T1000 (cell line): ENCODE data around the gene POU6F1.

Source experiments
- DNase-seq: peaks from one replicate; lab custom pipeline; 2025; ENCODE audit warnings: mixed read lengths; lab: John Stamatoyannopoulos, UW

Gene POU6F1

DNA sequence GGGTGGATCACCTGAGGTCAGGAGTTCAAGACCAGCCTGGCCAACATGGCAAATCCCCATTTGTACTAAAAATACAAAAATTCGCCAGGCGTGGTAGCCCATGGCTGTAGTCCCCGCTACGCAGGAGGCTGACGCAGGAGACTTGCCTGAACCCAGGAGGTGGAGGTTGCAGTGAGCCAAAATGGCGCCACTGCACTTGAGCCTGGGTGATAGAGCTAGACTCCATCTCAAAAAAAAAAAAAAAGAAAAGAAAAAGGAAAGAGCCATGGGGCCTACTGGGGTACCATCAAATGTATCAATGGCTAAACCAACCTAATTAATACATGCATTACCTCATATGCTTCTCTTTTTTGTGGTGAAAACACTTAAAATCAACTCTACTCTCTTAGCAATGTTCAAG is 55.6 kb downstream of the POU6F1 start:
- DNase-seq, result no peak

DNA sequence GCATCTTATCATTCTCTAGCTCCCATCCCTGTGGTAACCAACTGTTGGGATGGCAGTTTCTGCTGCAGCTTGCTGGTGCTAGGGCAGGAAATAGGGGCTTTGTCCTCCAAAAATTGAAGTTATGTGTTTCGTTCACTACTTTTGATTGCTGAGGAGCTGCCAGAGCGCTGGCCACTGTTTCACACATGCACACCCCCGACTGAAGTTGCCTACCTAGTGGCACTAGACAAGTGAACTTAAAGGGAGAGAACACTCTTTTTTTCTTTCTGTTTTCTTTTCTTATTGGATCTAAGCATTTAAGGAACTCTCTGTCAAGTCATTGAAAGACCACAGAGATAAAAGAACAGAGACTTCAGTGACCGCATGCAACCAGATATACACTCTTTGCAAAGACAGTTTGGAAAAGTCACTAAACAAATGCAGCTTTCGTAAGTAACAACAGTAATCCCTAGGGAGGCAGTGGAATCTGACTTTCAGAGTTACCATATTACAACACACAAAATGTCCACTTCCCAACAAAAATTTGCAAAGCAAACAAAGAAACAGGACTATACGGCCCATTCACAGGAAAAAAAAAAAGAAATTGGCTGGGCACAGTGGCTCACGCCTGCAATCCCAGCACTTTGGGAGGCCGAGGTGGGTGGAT is 56.9 kb downstream of the POU6F1 start:
- DNase-seq, result no peak

DNA sequence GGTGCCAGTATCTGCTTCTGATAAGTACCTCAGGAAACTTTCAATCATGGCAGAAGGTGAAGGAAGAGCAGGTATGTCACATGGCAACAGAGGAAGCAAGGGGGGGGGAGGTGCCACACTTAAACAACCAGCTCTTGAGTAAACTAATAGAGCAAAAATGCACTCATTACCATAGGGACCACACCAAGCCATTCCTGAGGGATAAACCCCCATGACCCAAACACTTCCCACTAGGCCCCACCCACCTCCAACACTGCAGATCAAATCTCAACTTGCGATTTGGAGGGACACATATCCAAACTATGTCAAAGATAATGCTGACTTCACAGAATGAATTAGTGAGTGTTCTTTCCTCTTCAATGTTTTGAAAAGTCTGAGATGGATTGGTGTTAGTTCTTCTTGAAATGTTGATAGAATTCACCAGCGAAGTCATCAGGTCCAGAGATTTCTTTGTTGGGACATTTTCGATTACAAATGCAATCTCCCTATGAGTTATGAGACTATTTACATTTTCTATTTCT is 61.6 kb downstream of the POU6F1 start:
- DNase-seq, result no peak

DNA sequence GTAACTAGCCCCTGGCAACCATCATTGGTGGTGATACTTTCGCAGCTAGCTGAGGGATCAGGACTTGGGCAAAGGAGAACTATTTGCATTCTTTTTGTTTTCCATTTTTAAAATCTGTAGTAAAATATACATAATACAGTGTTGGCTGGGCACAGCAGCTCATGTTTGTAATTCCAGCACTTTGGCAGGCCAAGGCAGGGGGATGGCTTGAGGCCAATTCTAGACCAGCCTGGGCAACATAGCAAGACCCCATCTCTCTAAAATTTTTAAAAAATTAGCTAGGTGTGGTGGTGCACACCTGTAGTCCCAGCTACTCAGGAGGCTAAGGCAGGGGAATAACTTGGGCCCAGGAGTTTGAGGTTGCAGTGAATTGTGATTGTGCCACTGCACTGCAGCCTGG is 64.9 kb downstream of the POU6F1 start:
- no peak for DNase-seq

DNA sequence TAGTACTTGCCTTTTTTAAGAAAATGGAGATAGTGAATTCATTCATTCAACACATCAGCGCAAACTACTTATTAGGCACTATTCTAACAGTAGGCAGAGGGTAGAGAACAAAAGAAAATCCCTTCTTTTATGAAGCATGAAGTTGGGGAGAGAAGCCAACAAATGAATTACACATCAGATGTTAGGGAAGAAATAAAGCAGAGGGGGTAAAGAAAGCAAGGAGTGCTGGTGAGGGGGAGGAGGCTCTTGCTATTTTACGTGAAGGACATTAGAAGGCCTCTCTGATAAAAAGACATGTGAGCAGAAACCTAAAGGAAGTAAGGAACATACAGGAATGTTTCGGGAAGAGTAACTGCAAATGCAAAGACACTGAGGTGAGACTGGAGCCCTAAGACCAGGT is 67.1 kb downstream of the POU6F1 start:
- no peak for DNase-seq

GRCh38 chr12:51147309-51147708 is 70.6 kb downstream of the POU6F1 start:
- no peak for DNase-seq

DNA sequence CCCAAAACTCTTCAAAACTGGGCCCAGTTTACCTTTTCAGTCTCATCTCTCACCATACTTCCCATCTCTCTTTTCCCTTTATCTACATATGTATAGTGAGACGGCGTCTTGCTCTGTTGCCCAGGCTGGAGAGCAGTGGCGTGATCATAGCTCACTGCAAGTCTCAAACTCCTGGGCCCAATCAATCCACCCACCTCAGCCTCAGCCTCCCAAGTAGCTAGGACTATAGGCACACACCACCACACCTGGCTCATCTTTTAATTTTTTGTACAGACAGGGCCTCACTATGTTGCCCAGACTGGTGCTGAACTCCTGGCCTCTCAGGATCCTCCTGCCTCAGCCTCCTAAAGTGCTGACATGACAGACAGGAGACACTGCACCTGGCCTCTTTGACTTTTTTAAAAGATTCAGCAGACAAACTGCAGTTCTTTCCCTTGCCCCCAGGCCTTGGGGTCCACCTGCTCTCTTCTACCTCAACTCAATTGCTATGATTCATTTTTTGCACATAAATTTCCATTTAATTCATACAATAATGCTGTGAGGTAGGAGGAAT is 78.5 kb downstream of the POU6F1 start:
- no peak for DNase-seq
